ENCODE measurements around the gene LIMS2.

LIMS2 gene

GRCh38 chr2:127662937-127663565, 12.3 kb downstream of the LIMS2 start:
- TF ChIP-seq, protein P1, sequence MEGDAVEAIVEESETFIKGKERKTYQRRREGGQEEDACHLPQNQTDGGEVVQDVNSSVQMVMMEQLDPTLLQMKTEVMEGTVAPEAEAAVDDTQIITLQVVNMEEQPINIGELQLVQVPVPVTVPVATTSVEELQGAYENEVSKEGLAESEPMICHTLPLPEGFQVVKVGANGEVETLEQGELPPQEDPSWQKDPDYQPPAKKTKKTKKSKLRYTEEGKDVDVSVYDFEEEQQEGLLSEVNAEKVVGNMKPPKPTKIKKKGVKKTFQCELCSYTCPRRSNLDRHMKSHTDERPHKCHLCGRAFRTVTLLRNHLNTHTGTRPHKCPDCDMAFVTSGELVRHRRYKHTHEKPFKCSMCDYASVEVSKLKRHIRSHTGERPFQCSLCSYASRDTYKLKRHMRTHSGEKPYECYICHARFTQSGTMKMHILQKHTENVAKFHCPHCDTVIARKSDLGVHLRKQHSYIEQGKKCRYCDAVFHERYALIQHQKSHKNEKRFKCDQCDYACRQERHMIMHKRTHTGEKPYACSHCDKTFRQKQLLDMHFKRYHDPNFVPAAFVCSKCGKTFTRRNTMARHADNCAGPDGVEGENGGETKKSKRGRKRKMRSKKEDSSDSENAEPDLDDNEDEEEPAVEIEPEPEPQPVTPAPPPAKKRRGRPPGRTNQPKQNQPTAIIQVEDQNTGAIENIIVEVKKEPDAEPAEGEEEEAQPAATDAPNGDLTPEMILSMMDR (IDR thresholded peaks at IDR 0.05), result no peak

GRCh38 chr2:127661949-127662510, 13.3 kb downstream of the LIMS2 start:
- TF ChIP-seq, protein P1 (IDR thresholded peaks at IDR 0.05), result no peak

DNA sequence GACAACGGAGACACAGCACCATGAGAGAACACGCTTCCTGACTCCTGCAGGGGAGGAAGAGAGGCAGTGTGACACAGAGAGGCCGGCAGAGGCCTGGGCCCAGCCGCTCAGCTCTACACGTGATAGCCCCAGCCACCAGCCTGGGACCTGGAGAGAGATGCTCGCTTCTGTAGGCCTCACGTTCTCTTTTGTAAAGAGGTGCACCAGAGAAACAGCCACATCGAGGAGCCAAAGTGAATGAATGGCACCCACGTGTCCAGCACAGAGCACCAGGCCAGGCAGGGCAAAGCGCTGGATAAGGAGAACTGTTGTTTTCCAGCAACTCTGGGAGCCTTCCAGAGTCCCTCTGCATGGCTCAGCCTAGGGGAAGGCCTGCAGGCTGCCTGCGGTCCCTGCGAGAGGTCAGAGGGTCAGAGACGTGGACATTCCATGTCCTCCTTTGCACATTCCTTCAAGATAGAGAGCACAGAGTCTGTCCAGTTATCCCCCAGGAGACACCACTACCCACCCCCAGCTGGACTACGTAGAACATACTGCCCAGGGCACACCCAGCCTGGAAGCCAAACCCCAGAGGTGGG, 14.2 kb downstream of the LIMS2 start:
- TF ChIP-seq, protein P1 (IDR thresholded peaks at IDR 0.05), result no peak

DNA sequence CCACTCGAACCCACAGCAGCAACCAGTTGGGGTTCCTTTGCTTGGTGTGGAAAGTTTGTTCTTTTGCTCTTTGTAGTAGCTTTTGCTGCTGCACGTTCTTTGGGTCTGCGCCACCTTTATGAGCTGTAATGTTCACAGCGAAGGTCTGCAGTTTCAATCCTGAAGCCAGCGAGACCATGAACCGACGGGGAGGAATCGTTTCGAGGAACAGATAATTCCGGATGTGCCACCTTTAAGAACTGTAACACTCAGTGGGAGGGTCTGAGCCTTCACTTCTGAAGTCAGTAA, 15.1 kb downstream of the LIMS2 start:
- TF ChIP-seq, protein P1 (IDR thresholded peaks at IDR 0.05), result no peak

- TF ChIP-seq, protein P1 (IDR thresholded peaks at IDR 0.05), result no peak
These were observed 15.7 kb downstream of the LIMS2 start for GRCh38 chr2:127659408-127660290.

GRCh38 chr2:127658641-127659407, 16.5 kb downstream of the LIMS2 start:
- TF ChIP-seq, protein P1 (IDR thresholded peaks at IDR 0.05), result no peak

GRCh38 chr2:127658146-127658545, 17.2 kb downstream of the LIMS2 start:
- TF ChIP-seq, protein P1 (IDR thresholded peaks at IDR 0.05), result no peak
